Natural killer cell (primary cell): ENCODE measurements around the gene RIIAD1. TPM values are rescaled to one million over a fixed set of nuclear protein-coding genes. Genes with fewer than 3 reads are reported as not detected.
"Not testable (repeated sequence)": the region's sequence is repeated elsewhere in the genome, so short reads cannot be mapped to it uniquely, and the experiment has no call there.

Experiments used
- ATAC-seq, 3 donors: fragments of 150-1000 bp in 2 of 3; fragments of 200-7000 bp in 1 of 3; cut with Tn5 transposase; 1 replicate in 1 of 3; 2 replicates in 2 of 3; pipeline ENCODE4 v1.10.0; 2021; ENCODE audit warnings: mild to moderate bottlenecking in 2 of 3, moderate library complexity in 2 of 3
- DNase-seq, 2 donors: peaks; one replicate each; pipeline versions ENCODE4 v3.0.0 to v3.0.0-alpha.2; 2013 to 2021; ENCODE audit warnings: mixed read lengths in 1 of 2
- H3K27ac ChIP-seq: one replicate; pipeline ENCODE4 v1.5.1; 2013; ENCODE audit warnings: mild to moderate bottlenecking, low read length
- H3K27me3 ChIP-seq: one replicate; pipeline ENCODE4 v1.6.1; 2013; ENCODE audit warnings: low read length; ENCODE audit not compliant: control insufficient read depth, insufficient read depth
- H3K36me3 ChIP-seq: one replicate; pipeline ENCODE4 v1.6.1; 2013; ENCODE audit warnings: low read length; ENCODE audit not compliant: control insufficient read depth, insufficient read depth
- H3K4me1 ChIP-seq: one replicate; pipeline ENCODE4 v1.6.1; 2013; ENCODE audit warnings: low read length; ENCODE audit not compliant: control insufficient read depth, insufficient read depth
- H3K4me3 ChIP-seq: one replicate; pipeline ENCODE4 v1.5.1; 2013; ENCODE audit warnings: low read length
- H3K9me3 ChIP-seq: one replicate; pipeline ENCODE4 v1.6.1; 2013; ENCODE audit warnings: low read length; ENCODE audit not compliant: control insufficient read depth, insufficient read depth
- H3K27ac Mint-ChIP-seq, 2 donors: one replicate each; pipeline ENCODE4 v1.8.0; 2022; ENCODE audit warnings: mild to moderate bottlenecking in 2 of 2, mixed read lengths in 2 of 2, moderate library complexity in 1 of 2
- H3K27me3 Mint-ChIP-seq, 2 donors: one replicate each; pipeline ENCODE4 v1.8.0; 2022; ENCODE audit warnings: low read depth in 2 of 2, mixed read lengths in 2 of 2
- H3K36me3 Mint-ChIP-seq: one replicate; pipeline ENCODE4 v1.8.0; 2022; ENCODE audit warnings: mixed read lengths
- H3K4me1 Mint-ChIP-seq, 2 donors: one replicate each; pipeline ENCODE4 v1.8.0; 2022; ENCODE audit warnings: mixed read lengths in 2 of 2
- H3K4me3 Mint-ChIP-seq: one replicate; pipeline ENCODE4 v1.8.0; 2022; ENCODE audit warnings: mild to moderate bottlenecking, moderate library complexity, mixed read lengths
- H3K9me3 Mint-ChIP-seq, 2 donors: one replicate each; pipeline ENCODE4 v1.8.0; 2022; ENCODE audit warnings: mixed read lengths in 2 of 2
- WGBS: methylation state at CpG from one replicate; pipeline ENCODE4 v1.1.7; 2013; ENCODE audit warnings: missing lambda C conversion rate; ENCODE audit not compliant: insufficient coverage; 5-methylcytosine and 5-hydroxymethylcytosine counted together
- intact Hi-C: fragments of 100-400 bp; cut with micrococcal nuclease; formaldehyde crosslinking; loops from one replicate; pipeline ENCODE4 v1.14.2; 2022
- total RNA-seq, 4 donors: library from RNA; stranded (reverse); fragments of 120-200 nt in 1 of 4; gene quantifications; one replicate each; pipeline versions ENCODE4 v1.2.3 to v1.2.4, GENCODE V29; 2013 to 2022
- TF ChIP-seq, protein P1 (sequence below): fragments of 200-600 bp; IDR thresholded peaks from one replicate; pipeline ENCODE4 v1.8.0; 2022; ENCODE audit warnings: antibody characterized with exemption

RIIAD1 gene
- total RNA-seq, 3 donors from 2014 or later (not counting 1 experiment from before 2014, with no cell fraction given), result not detected

DNA sequence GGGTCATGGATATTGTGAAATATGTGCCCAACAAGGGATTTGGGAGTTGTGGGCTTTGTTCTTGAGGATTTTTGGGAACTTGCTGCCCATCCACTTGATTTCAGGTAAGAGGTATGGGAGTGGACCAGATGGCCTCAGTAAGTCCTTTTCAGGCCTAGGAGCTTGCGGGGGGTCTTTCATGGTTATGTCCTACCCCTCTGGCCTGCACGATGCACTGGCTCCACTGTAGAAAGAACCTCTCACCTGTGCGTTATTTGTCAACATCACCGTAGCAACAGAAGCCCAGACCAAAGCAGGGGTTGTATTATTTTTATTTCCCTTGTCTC, 8.6 kb downstream of the RIIAD1 start:
- intact Hi-C loops, result loop anchor here (5.0 to 10.0 kb wide), 3 partner anchors 195 to 425 kb away; no protein-coding TSS in a partner anchor
- no peaks in the 10 kb centered on the region for H3K4me1 ChIP-seq
- H3K9me3 ChIP-seq, result no peaks in the 10 kb centered on the region
- no peak overlapping the region for H3K4me3 Mint-ChIP-seq
- H3K27ac ChIP-seq, result no peak overlapping the region
- H3K36me3 ChIP-seq, result no peaks in the 10 kb centered on the region
- peaks cover 2% of the 10 kb centered on the region for H3K27me3 ChIP-seq
- ATAC-seq, result no peak
- H3K9me3 Mint-ChIP-seq, result no peaks in the 10 kb centered on the region
- H3K36me3 Mint-ChIP-seq, result no peaks in the 10 kb centered on the region
- H3K27me3 Mint-ChIP-seq, result peaks cover 29 to 41% of the 10 kb centered on the region in 2 donors
- no peak overlapping the region for H3K4me3 ChIP-seq
- H3K4me1 Mint-ChIP-seq, result no peaks in the 10 kb centered on the region
- DNase-seq, result no peak
- TF ChIP-seq, protein P1, sequence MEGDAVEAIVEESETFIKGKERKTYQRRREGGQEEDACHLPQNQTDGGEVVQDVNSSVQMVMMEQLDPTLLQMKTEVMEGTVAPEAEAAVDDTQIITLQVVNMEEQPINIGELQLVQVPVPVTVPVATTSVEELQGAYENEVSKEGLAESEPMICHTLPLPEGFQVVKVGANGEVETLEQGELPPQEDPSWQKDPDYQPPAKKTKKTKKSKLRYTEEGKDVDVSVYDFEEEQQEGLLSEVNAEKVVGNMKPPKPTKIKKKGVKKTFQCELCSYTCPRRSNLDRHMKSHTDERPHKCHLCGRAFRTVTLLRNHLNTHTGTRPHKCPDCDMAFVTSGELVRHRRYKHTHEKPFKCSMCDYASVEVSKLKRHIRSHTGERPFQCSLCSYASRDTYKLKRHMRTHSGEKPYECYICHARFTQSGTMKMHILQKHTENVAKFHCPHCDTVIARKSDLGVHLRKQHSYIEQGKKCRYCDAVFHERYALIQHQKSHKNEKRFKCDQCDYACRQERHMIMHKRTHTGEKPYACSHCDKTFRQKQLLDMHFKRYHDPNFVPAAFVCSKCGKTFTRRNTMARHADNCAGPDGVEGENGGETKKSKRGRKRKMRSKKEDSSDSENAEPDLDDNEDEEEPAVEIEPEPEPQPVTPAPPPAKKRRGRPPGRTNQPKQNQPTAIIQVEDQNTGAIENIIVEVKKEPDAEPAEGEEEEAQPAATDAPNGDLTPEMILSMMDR, result no peak
- WGBS, result 86% methylated on average over 4 of the region's 4 CpGs
- no peak overlapping the region for H3K27ac Mint-ChIP-seq

DNA sequence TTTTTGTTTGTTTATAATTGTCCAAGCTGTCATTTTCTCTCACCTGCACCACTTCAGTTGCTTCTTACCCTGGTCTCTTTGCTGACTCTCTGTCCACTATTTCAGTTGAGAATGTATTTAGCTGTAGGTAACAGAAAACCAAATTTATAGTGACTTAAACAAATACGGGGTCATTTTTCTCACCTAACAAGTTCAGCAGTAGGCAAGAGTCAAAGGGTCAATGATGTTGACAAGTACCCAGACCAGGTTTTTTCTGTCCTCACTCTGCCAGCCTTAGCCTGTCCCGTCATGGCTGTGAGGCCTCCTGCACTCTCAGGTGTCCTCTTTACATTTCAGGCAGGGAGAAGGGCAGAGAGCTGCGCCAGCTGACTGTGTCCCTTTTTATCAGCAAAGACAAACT, 11.8 kb downstream of the RIIAD1 start:
- peaks cover 18 to 28% of the 10 kb centered on the region in 2 donors for H3K27me3 Mint-ChIP-seq
- no peak overlapping the region for H3K27ac Mint-ChIP-seq
- H3K4me1 Mint-ChIP-seq, result no peaks in the 10 kb centered on the region
- DNase-seq (no peak), ATAC-seq (no peak)
- Histone ChIP-seq H3K9me3 (peaks cover 9% of the 10 kb centered on the region), H3K36me3 (no peaks in the 10 kb centered on the region), H3K27me3 (no peaks in the 10 kb centered on the region), H3K4me3 (no peak overlapping the region), H3K4me1 (no peaks in the 10 kb centered on the region), H3K27ac (no peak overlapping the region)
- 77% methylated on average over 3 of the region's 3 CpGs for WGBS
- intact Hi-C loops, result loop anchor here (5.0 to 10.0 kb wide), 3 partner anchors 198 to 428 kb away; no protein-coding TSS in a partner anchor
- no peaks in the 10 kb centered on the region for H3K36me3 Mint-ChIP-seq
- H3K4me3 Mint-ChIP-seq, result no peak overlapping the region
- H3K9me3 Mint-ChIP-seq, result peaks cover 0 to 5% of the 10 kb centered on the region in 2 donors
- TF ChIP-seq, protein P1, result no peak

DNA sequence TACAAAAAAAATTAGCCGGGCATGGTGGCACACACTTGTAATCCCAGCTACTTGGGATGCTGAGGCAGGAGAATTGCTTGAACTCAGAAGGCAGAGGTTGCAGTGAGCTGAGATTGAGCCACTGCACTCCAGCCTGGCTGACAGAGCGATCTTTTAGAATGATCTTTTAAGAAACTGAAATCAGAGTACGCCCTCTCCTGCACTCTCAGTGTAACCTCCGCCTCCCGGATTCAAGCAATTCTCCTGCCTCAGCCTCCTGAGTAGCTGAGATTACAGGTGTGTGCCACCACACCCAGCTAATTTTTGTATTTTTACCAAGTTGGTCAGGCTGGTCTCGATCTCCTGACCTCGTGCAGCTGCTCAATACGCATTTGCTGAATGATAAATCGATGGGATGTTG, 12.7 kb downstream of the RIIAD1 start:
- H3K27me3 Mint-ChIP-seq, result peaks cover 13 to 22% of the 10 kb centered on the region in 2 donors
- H3K27me3 ChIP-seq, H3K9me3 ChIP-seq, H3K9me3 Mint-ChIP-seq, H3K4me1 ChIP-seq, H3K27ac ChIP-seq, H3K27ac Mint-ChIP-seq, ATAC-seq, H3K4me3 Mint-ChIP-seq, H3K4me1 Mint-ChIP-seq, H3K36me3 Mint-ChIP-seq, H3K36me3 ChIP-seq, H3K4me3 ChIP-seq, DNase-seq: not testable (repeated sequence)
- intact Hi-C loops, result loop anchor here (5.0 to 10.0 kb wide), 3 partner anchors 199 to 429 kb away; no protein-coding TSS in a partner anchor
- WGBS, result 88% methylated on average over 9 of the region's 9 CpGs

DNA sequence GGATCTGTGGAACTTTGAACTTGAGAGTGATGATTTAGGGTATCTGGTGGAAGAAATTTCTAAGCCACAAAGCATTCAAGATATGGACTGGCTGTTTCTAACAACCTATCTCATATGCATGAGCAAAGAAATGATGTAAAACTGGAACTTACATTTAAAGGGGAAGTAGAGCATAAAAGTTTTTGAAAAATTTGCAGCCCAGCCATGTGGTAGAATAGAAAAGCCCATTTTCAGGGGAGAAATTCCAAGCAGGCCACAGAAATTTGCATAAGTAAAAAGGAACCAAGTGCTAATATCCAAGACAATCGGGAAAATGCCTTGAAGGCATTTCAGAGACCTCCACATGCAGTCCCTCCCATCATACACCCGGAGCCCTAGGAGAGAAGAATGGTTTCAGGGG, 15.7 kb downstream of the RIIAD1 start:
- no peaks in the 10 kb centered on the region for H3K4me1 ChIP-seq
- H3K4me3 ChIP-seq, result no peak overlapping the region
- TF ChIP-seq, protein P1, result no peak
- Mint-ChIP-seq H3K4me3 (no peak overlapping the region), H3K27me3 (peaks cover 8 to 16% of the 10 kb centered on the region in 2 donors), H3K27ac (no peak overlapping the region), H3K9me3 (peaks cover 0 to 5% of the 10 kb centered on the region in 2 donors), H3K4me1 (no peaks in the 10 kb centered on the region), H3K36me3 (no peaks in the 10 kb centered on the region)
- 88% methylated on average over 2 of the region's 2 CpGs for WGBS
- H3K27me3 ChIP-seq, result no peaks in the 10 kb centered on the region
- ATAC-seq, result no peak
- DNase-seq, result no peak
- no peak overlapping the region for H3K27ac ChIP-seq
- intact Hi-C loops, result loop anchor here (10.0 kb wide), 2 partner anchors 202 to 432 kb away; no protein-coding TSS in a partner anchor
- peaks cover 9% of the 10 kb centered on the region for H3K9me3 ChIP-seq
- H3K36me3 ChIP-seq, result no peaks in the 10 kb centered on the region
